Hematopoietic multipotent progenitor cell treated with erythropoietin and hydrocortisone succinate and interleukin-3 and kit ligand, for 6 days (in vitro differentiated cells): ENCODE measurements around the gene L1TD1.
"Not testable (repeated sequence)": the region's sequence is repeated elsewhere in the genome, so short reads cannot be mapped to it uniquely, and the experiment has no call there.

Experiments
- DNase-seq: peaks from one replicate; pipeline ENCODE4 v3.0.0-alpha.2; 2015

The L1TD1 gene

GRCh38 chr1:62239652-62240403 lies 45.2 kb downstream of the L1TD1 start:
- DNase-seq = not testable (repeated sequence)

- DNase-seq = no peak
These were observed 46.2 kb downstream of the L1TD1 start for GRCh38 chr1:62240651-62241370.

- no peak for DNase-seq
These were observed 46.9 kb downstream of the L1TD1 start for GRCh38 chr1:62241371-62242131.

- DNase-seq = not testable (repeated sequence)
These were observed 49.7 kb downstream of the L1TD1 start for GRCh38 chr1:62244380-62244779.

GRCh38 chr1:62245201-62245600 lies 50.6 kb downstream of the L1TD1 start:
- DNase-seq = no peak

- DNase-seq = no peak
These were observed 52.9 kb downstream of the L1TD1 start for GRCh38 chr1:62247391-62248168.

GRCh38 chr1:62250126-62250726 lies 55.6 kb downstream of the L1TD1 start:
- DNase-seq = no peak

- DNase-seq = no peak
These were observed 64.9 kb downstream of the L1TD1 start for GRCh38 chr1:62259551-62259950.

GRCh38 chr1:62260688-62261087 lies 66.0 kb downstream of the L1TD1 start:
- DNase-seq = no peak
